Right ventricle myocardium inferior (tissue), 1 donor: ENCODE data around the gene ZAR1L. TPM values are rescaled to one million over a fixed set of nuclear protein-coding genes. Genes with fewer than 3 reads are reported as not detected.

Source experiments
- ATAC-seq: fragments of 200-7000 bp; cut with Tn5 transposase; one replicate; pipeline ENCODE4 v1.9.1; 2020; ENCODE audit warnings: mild to moderate bottlenecking, moderate library complexity
- DNase-seq: peaks from one replicate; pipeline ENCODE4 v3.0.0; 2021; ENCODE audit errors: missing footprints
- intact Hi-C: fragments of 100-400 bp; cut with DNase I; formaldehyde crosslinking; loops from one replicate; pipeline ENCODE4 v1.11.0; 2022
- total RNA-seq: library from RNA; stranded (reverse); fragmentation: NEBNext Ultra II Directional; extraction: Animal tissue kit (Norgen Biotek cat#: 25700); gene quantifications from one replicate; pipeline ENCODE4 v1.2.1, GENCODE V29; 2021
- donor health status: DM: no; HTN: yes; CAD: no; lungs with severe emphysema.

Gene ZAR1L
- total RNA-seq, 1 donor from 2014 or later: not detected

GRCh38 chr13:32310134-32310706, 4.9 kb downstream of the ZAR1L start:
- DNase-seq (no peak), ATAC-seq (peak; percentile 68)
- intact Hi-C loops: loop anchor here (1.0 to 10.0 kb wide), 5 partner anchors 63 to 485 kb away; partner anchors contain the start of gene N4BP2L1

GRCh38 chr13:32309312-32310133, 5.6 kb downstream of the ZAR1L start:
- peak; percentile 49 for ATAC-seq
- no peak for DNase-seq
- intact Hi-C loops: loop anchor here (1.0 to 10.0 kb wide), 5 partner anchors 63 to 485 kb away; partner anchors contain the start of gene N4BP2L1

GRCh38 chr13:32305646-32306045, 9.5 kb downstream of the ZAR1L start:
- ATAC-seq (no peak), DNase-seq (no peak)
- intact Hi-C loops: no loop called here

- ATAC-seq: no peak
- no peak for DNase-seq
- intact Hi-C loops: no loop called here
Observed at GRCh38 chr13:32302461-32302860, 12.7 kb downstream of the ZAR1L start.

- intact Hi-C loops: no loop called here
- DNase-seq: no peak
- ATAC-seq: no peak
Observed at GRCh38 chr13:32300920-32301319, 14.2 kb downstream of the ZAR1L start.

- ATAC-seq: no peak
- intact Hi-C loops: no loop called here
Observed at GRCh38 chr13:32300406-32300805, 14.8 kb downstream of the ZAR1L start.

GRCh38 chr13:32299893-32300292, 15.3 kb downstream of the ZAR1L start:
- ATAC-seq (no peak), DNase-seq (no peak)
- intact Hi-C loops: no loop called here

More at GRCh38 chr13:32300406-32300805, 14.8 kb downstream of the ZAR1L start:
- DNase-seq: no peak

- no peak for DNase-seq
- ATAC-seq: no peak
- intact Hi-C loops: no loop called here
Observed at GRCh38 chr13:32298695-32299094, 16.5 kb downstream of the ZAR1L start.

GRCh38 chr13:32297206-32297605, 18.0 kb downstream of the ZAR1L start:
- no peak for DNase-seq
- intact Hi-C loops: no loop called here
- no peak for ATAC-seq

GRCh38 chr13:32285633-32285965, 29.6 kb downstream of the ZAR1L start:
- no peak for ATAC-seq
- intact Hi-C loops: no loop called here
- no peak for DNase-seq

- DNase-seq (no peak), ATAC-seq (no peak)
- intact Hi-C loops: no loop called here
Observed at GRCh38 chr13:32284927-32285632, 30.1 kb downstream of the ZAR1L start.

- DNase-seq (no peak), ATAC-seq (peak; percentile 68)
- intact Hi-C loops: no loop called here
Observed at GRCh38 chr13:32282096-32282711, 33.0 kb downstream of the ZAR1L start.

GRCh38 chr13:32281096-32281495, 34.1 kb downstream of the ZAR1L start:
- ATAC-seq (no peak), DNase-seq (no peak)
- intact Hi-C loops: no loop called here

- intact Hi-C loops: no loop called here
- no peak for DNase-seq
- ATAC-seq: no peak
Observed at GRCh38 chr13:32278426-32278825, 36.7 kb downstream of the ZAR1L start.

GRCh38 chr13:32277839-32278238, 37.3 kb downstream of the ZAR1L start:
- intact Hi-C loops: no loop called here
- DNase-seq (no peak), ATAC-seq (no peak)

- ATAC-seq: no peak
- intact Hi-C loops: no loop called here
- no peak for DNase-seq
Observed at GRCh38 chr13:32272021-32272683, 43.0 kb downstream of the ZAR1L start.

GRCh38 chr13:32267836-32268439, 47.2 kb downstream of the ZAR1L start:
- DNase-seq (no peak), ATAC-seq (peak; percentile 21)
- intact Hi-C loops: no loop called here

GRCh38 chr13:32266130-32266529, 49.0 kb downstream of the ZAR1L start:
- intact Hi-C loops: no loop called here
- ATAC-seq: no peak

GRCh38 chr13:32265726-32266125, 49.4 kb downstream of the ZAR1L start:
- no peak for ATAC-seq
- intact Hi-C loops: no loop called here
- DNase-seq: no peak

More at GRCh38 chr13:32266130-32266529, 49.0 kb downstream of the ZAR1L start:
- no peak for DNase-seq
